ENCODE data around the gene WT1. TPM values are rescaled to one million over a fixed set of nuclear protein-coding genes. Genes with fewer than 3 reads are reported as not detected.

Gene WT1
- total and polyA plus RNA-seq, 2 of the 4 experiments (the other 2 are of a cell fraction): not detected

DNA sequence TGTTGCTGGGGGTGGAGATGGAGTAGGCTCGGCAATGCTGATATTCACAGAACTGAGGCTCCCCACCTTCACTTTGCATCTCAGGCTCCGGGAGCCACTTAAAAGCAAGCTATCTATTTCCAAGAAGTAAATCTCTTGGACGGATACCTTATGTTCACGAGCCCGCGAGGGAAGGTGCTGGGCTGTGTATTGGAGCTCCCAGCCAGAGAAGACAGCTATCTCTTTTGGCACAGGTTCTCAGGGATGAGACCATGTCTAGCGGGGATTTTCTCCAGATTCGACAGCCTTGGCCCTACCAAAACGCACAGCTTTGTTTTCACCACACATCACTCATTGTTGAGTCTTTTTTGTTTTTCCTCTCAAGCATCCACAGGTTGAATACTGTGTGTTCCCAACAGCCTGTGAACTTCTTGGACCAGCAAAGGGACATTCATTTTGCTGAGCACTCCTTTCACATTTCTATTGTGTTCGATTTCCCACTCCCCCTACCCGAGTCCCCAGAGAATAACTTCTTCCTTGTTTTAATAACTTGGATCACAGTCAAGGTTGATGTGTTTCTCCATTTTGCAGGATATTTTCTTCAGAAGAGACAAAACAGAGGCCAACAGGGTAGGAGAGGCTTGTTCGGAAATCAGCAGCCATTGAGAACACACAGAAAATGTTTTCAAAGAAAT lies 23.3 kb downstream of the WT1 start:
- no peak overlapping the region for H3K14ac ChIP-seq (replicated peaks; ENCODE audit: low read depth, low read length)
- H3K9me1 ChIP-seq (ENCODE audit: insufficient read depth, low read length): no peaks in the 10 kb centered on the region
- no peak overlapping the region for H2AFZ ChIP-seq (replicated peaks; ENCODE audit: low read length, poor library complexity)
- no peak overlapping the region for H3K18ac ChIP-seq (ENCODE audit: low read depth, low read length)
- H3K4me1 ChIP-seq (ENCODE audit: control insufficient read depth, insufficient read depth, low read length): no peaks in the 10 kb centered on the region
- H2AK5ac ChIP-seq (ENCODE audit: low read depth, low read length): no peak overlapping the region
- no peak overlapping the region for H4K8ac ChIP-seq (ENCODE audit: low read depth in 2 of 2, low read length in 2 of 2)
- DNase-seq (no peak), ATAC-seq (ENCODE audit: low read depth) (no peak)
- no peak for TF ChIP-seq RAD21 (IDR thresholded peaks at IDR 0.05; ENCODE audit: low read length)
- TF ChIP-seq SMC3 (IDR thresholded peaks at IDR 0.05; ENCODE audit: low read depth, low read length): no peak
- no peak for TF ChIP-seq MAZ (IDR thresholded peaks at IDR 0.05; ENCODE audit: borderline replicate concordance, low read depth, low read length)
- no peak for TF ChIP-seq RCOR1 (IDR thresholded peaks at IDR 0.05; ENCODE audit: insufficient replicate concordance, low read length)
- ChIA-PET CTCF (no interaction called here), POLR2A (ENCODE audit: unreplicated experiment) (no interaction called here)
- H2BK5ac ChIP-seq (ENCODE audit: low read depth, low read length, poor library complexity, severe bottlenecking): no peak overlapping the region
- no peak overlapping the region for H3K56ac ChIP-seq (ENCODE audit: extremely low read depth, insufficient read depth, low read length)
- no peak overlapping the region for H2AK9ac ChIP-seq (replicated peaks; ENCODE audit: low read depth, low read length, poor library complexity)
- H3K23ac ChIP-seq (ENCODE audit: low read depth, low read length): no peak overlapping the region
- no peak overlapping the region for H2BK20ac ChIP-seq (ENCODE audit: low read depth, low read length)
- no peak overlapping the region for H3K4me2 ChIP-seq (ENCODE audit: low read depth, low read length)
- peaks cover 4% of the 10 kb centered on the region for H3K27me3 ChIP-seq (ENCODE audit: control insufficient read depth, insufficient read depth, low read length)
- BruUV-seq (replicated peaks): no TSS peak
- no peak overlapping the region for H3K4ac ChIP-seq (ENCODE audit: low read depth, low read length)
- dilution Hi-C loops (cut with HindIII; ENCODE audit: low sequenced_read_pairs, unreplicated experiment) (no loop called here), in situ Hi-C loops (cut with MboI; ENCODE audit: low sequenced_read_pairs) (no loop called here), intact Hi-C loops (cut with micrococcal nuclease) (no loop called here)
- no peak overlapping the region for H4K91ac ChIP-seq (ENCODE audit: insufficient read depth, low read depth, low read length)
- no peak overlapping the region for H2BK120ac ChIP-seq (ENCODE audit: low read depth, low read length)
- H3K27ac ChIP-seq (ENCODE audit: insufficient read depth, low read length): no peak overlapping the region
- H4K5ac ChIP-seq (ENCODE audit: low read depth, low read length): no peak overlapping the region
- no peak overlapping the region for H3K9ac ChIP-seq (ENCODE audit: low read depth, low read length)
- 52% methylated on average over 7 of the region's 12 CpGs; no CpG with 5 or more reads in 1 of the 2 experiments for WGBS, 2 experiments (ENCODE audit: extremely low coverage in 2 of 2, insufficient read length in 1 of 2)
- H3K36me3 ChIP-seq (ENCODE audit: control insufficient read depth, insufficient read depth, low read length): no peaks in the 10 kb centered on the region
- no peaks in the 10 kb centered on the region for H3K9me3 ChIP-seq (ENCODE audit: control insufficient read depth, insufficient read depth, low read length)
- H3K79me1 ChIP-seq (ENCODE audit: low read depth in 1 of 2, low read length in 2 of 2): no peaks in the 10 kb centered on the region
- H2BK15ac ChIP-seq (ENCODE audit: low read depth, low read length): no peak overlapping the region
- H3K4me3 ChIP-seq (ENCODE audit: insufficient read depth, low read depth, low read length): no peak overlapping the region
- no peaks in the 10 kb centered on the region for H4K20me1 ChIP-seq (ENCODE audit: insufficient read depth, low read length)
